Sciatic nerve (tissue), 2 donors: ENCODE data around the gene ANKRD1. TPM values are rescaled to one million over a fixed set of nuclear protein-coding genes. Genes with fewer than 3 reads are reported as not detected.

Source experiments
- ATAC-seq: fragments of 200-7000 bp; cut with Tn5 transposase; one replicate; pipeline ENCODE4 v1.9.1; 2020; ENCODE audit warnings: mild to moderate bottlenecking, moderate library complexity
- DNase-seq: peaks from one replicate; pipeline ENCODE4 v3.0.0-alpha.2; 2020; ENCODE audit warnings: low spot score
- intact Hi-C: fragments of 100-400 bp; cut with DNase I; formaldehyde crosslinking; loops from one replicate; pipeline ENCODE4 v1.14.2; 2022
- total RNA-seq: library from RNA; stranded (reverse); fragmentation: NEBNext Ultra II Directional; extraction: Animal tissue kit (Norgen Biotek cat#: 25700); gene quantifications from one replicate; pipeline ENCODE4 v1.2.1, GENCODE V29; 2021
- donor health status: DM: no; HTN: no; CAD: no.
- donor health status: DM: no; HTN: no; CAD: no.

ANKRD1 gene
- total RNA-seq, 1 donor from 2014 or later: 0.36 TPM

DNA sequence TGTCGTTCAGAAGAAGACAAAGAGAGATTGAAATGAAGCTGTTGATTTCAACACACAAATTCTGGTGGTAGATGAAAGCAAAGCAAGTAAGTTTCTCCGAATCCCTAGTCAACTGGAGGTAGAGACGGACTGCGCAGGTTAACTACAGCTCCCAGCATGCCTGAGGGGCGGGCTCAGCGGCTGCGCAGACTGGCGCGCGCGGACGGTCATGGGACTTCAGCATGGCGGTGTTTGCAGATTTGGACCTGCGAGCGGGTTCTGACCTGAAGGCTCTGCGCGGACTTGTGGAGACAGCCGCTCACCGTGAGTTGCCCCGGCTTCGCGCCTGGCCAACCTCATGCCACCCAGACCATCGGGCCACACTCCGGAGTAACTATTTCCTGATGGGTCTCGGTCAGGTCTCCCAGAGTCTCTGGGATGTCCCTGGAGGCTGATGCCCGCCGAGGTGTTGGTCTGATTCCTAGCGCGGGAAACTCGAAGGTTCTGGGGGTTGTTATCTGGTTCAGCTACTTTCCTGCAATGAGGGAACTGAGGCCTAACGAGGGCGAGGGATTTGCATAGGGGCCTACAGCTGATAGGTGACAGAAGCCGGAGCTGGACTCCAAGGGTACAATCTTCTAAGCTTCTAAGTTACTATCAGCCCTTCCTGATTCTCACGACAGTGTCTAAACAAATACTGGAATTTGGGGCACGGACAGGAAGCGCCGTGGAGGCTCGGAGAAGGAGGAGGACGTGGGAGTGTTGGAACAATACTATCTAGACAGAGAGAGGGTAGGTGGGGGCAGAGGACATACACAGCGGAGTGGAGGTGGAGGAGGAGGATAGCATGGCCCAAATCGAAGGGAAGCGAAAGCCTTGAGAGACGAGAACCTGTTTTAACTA, 48.9 kb downstream of the ANKRD1 start, which contains the start of gene RPP30:
RPP30 (plus strand) TSS at position 209 of the 882 bp plus-strand sequence; CDS start at position 222, 13 bp downstream.
- ATAC-seq: peak; percentile 100
- intact Hi-C loops: no loop called here
- DNase-seq: peak; percentile 89

DNA sequence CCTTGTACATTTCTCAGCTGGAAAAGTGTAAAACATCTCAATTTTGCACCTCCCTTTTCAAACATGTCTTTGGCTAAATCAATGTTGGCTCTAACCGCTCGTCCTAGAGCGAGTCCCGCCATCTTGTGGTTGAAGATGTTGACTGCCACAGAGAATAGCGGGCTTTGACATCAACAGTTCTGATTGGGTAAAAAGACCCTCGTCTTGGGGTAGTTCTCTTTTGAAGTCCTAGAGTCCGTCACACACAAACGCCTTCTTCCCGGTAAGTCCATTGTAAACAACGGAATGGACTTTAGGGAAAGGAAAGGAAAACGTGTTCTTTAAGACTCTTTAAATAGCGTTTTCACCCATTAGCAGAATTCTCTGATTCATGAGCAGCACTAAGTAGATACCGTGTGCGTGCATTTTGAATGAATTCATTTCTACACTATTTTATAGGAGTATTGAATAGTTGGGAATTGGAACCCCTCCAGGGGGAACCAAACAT, 49.6 kb downstream of the ANKRD1 start:
- peak; percentile 87 for ATAC-seq
- DNase-seq: no peak

DNA sequence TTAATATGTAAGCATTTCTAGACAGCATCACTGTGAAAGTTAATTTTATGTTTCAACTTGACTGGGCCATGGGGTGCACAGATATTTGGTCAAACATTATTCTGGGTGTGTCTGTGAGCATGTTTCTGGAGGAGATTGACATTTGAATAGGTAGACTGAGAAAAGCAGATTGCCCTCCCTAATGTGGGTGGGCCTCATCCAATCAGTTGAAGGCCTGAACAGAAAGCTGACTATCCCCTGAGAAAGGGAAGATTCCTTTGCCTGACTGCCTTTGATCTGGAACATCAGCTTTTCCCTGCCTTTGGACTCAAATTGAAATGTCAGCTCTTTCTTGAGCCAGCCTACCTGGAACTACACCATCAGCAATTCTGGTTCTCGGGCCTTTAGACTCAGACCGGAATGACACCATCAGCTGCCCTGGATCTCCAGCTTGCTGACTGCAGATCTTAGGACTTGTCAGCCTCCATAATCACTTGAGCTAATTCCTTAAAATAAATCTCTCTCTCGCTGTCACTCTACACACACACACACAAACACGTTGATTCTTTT, 54.8 kb downstream of the ANKRD1 start:
- no peak for DNase-seq
- intact Hi-C loops: no loop called here
- no peak for ATAC-seq

More for the DNA sequence above, 49.6 kb downstream of the ANKRD1 start:
- intact Hi-C loops: no loop called here

GRCh38 chr10:90865401-90865800, 55.5 kb downstream of the ANKRD1 start:
- ATAC-seq (no peak), DNase-seq (no peak)
- intact Hi-C loops: no loop called here

DNA sequence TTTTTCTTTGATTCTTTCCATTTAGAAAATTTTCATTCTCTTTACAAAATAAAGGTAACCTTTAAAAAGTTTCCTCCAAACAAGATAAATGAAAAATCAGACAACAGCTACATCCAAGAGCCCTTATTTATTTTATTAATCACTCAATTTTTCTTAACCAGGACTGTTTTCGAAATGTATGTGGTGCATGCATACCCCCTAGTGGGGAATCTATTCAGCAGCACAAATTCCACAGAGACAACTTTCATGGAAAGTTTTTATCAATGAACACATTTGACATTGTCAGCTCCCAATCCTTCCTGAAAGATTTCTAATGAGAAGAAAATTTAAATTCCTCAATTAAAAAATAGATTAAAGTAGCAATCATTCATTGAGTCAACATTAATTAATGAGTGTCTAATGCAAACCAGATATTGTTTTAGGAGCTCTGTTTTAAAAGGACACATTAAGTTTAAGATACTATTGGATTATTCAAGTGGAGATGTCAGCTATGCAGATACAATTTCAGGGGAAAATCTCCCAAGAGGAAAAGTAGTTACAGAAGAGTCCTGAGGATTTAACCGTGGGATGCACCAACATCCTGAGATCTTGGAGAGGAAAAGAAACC, 57.9 kb downstream of the ANKRD1 start:
- ATAC-seq (no peak), DNase-seq (no peak)
- intact Hi-C loops: no loop called here

Other genes starting within 250 kb of the ANKRD1 start
- 0.94 TPM for gene HTR7, start 63.0 kb downstream of the ANKRD1 start, total RNA-seq
- gene RPP30, start 49.1 kb downstream of the ANKRD1 start, total RNA-seq: 27.6 TPM